H4 (cell line): Measurements from ENCODE around the gene RASL10A. TPM values are rescaled to one million over a fixed set of nuclear protein-coding genes. Genes with fewer than 3 reads are reported as not detected.

Experiments used
- DNase-seq: peaks from one replicate; pipeline ENCODE4 v3.0.0-alpha.2; 2015; ENCODE audit warnings: low spot score
- total RNA-seq: library from RNA; depleted of rRNA; stranded (reverse); fragments of >200 nt; shearing (Covaris generic); gene quantifications from 2 replicates; pipeline ENCODE4 v1.2.3, GENCODE V29; 2014

RASL10A gene
- total RNA-seq, 1 experiment from 2014 or later = not detected

DNA sequence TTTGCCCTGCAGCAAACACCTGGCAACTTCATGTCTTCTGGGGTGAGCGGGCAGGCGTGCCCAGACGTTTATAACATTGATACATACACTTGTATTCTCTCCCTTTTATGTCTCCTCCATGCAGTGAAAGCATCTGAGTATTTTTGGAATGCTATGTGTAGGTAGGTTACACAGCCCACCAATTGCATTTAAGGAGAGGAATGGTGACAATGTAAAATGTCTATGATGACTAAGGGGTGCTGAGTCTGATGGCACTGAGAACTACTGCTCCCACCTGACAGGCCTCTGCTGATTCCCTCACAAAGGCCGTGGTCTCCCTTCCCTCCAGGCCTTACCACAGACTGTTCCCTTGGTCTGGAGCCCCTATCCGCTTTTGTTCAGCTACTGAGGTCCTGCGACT, 22.9 kb upstream of the RASL10A start:
- no peak for DNase-seq

GRCh38 chr22:29337631-29338284, 22.3 kb upstream of the RASL10A start:
- DNase-seq = no peak

DNA sequence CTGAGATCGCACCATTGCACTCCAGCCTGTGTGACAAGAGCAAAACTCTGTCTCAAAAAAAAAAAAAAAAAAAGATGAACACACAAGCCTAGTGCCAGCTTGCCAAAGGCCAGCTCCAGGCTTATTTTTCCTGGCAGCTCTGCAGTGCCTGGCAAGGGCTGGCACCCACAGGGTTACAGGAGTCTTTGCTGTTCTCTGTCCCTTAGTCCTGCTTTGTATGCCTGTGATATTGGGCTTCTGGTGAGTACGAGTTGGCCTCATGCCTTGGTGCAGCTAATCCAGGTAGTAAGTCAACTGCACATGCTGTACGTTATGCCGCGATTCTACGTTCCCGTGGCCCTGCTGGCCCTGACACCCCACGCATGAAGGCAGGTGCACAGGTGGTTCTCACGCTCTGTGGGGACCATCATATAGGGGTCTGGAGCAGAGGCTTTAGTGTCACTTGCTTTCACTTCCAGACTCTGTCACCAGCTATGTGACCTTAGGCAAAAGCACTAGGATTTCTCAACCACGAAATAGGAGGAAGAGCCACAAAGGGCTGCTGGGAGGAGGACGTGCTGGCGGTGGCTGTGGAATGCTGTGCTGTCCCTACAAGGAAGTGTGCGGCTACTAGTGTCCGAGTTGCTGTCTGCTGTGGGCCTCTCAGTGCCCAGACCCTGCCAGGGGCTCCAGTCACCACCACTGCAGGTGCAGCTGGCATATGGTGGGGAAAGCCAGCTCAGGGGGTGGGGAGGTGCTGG, 21.4 kb upstream of the RASL10A start:
- DNase-seq = no peak

DNA sequence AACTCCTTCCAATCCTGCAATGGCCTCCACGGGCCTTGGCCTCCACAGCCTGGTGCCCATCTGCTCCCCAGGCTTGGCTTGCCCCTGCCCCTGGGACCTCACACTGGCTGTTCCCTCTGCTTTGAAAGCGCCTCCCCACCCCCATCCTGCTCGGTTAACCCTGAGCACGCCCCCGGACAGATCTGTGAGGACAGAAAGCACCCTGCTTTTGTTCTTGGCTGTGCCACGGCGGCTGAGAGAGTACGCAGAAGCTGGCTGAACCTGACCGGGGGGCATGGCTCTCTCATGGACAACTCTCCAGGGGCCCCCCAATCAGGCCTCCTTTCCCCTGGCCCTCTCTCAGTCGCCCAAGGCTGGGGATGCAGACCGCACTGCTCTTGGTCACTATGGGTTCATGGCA, 20.2 kb upstream of the RASL10A start:
- DNase-seq = no peak

DNA sequence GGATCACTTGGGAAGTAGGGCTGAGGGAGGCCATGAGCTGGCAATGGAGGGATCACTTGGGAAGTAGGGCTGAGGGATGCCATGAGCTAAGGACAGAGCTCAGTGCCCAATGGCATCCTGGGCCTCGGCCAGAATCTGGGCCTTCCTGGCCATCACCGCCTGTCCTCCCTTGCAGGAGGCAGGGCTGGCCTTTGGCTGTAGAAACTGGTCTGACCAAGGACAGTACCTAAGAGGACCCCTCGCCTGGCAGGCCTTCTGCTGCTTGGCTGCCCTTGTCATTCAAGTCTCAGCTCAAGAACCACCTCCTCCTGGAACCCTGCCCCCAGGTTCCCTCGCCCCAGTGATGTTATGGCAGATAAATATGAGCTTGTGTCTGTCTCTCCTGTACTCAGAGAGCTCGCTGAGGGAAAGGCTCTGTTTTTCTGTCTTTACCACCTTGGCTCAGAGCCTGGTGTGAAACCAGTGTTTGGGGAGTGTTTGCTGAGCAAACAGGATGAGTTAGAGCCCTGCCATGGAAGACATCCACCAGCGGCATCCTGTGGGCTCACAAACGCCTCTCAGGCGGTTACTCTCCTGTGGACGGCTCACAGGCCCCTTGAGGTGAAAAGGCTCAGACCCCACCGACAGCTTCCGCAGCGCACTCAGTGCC, 19.3 kb upstream of the RASL10A start:
- no peak for DNase-seq

GRCh38 chr22:29334148-29334547, 18.7 kb upstream of the RASL10A start:
- DNase-seq = no peak

GRCh38 chr22:29332886-29333496, 17.5 kb upstream of the RASL10A start:
- no peak for DNase-seq

DNA sequence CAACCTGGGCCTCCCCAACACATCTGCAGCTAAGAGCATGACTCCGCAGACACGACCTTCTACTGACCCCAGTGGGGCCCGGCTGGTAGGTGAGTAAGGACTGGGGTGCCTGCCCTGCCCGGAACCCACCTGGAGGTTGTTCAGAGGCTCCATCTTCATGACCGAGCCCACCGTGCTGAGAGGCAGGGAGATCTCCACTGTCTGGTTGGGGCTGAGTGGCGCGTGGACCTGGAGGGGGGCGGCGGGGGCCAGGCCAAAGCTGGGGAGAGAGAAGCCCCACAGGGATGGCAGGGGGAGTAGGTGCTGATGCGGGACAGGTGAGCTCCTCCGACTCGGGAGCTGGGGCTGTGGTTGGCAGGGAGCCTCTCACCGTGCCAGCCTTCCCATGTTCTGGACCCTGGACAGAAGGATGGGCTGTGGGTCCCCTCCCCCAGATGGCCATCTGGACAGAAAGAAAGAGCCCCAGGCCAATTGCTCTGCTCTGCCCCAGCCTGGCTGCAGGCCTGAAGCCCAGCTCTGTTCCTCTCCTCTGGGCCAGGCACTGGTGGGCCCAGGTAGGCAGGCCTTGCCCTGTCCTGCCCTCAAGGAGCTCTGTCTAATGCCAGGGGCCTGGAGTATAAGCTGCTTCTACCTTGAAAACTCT, 16.3 kb upstream of the RASL10A start:
- DNase-seq = no peak

- no peak for DNase-seq
Observed at GRCh38 chr22:29331213-29331612, 15.7 kb upstream of the RASL10A start.

DNA sequence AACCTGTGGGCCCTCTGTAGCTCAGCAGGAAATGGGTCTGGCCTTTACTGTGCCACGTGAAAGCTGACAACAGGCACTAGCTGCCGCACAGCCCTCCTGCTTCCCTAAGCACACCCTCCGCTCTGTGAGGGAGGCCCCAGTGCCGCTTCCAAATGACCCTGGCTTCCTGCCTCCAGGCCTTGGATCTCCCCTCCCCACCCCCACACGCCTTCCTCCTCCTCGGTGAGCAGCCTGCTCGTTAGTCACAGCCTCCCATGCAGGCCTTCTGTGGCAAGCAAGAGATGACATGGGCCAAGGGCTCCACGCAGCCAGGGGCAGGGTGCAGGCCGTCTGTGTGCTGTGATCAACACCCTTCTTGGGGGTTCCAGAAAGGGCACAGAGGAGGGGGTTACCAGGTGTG, 15.3 kb upstream of the RASL10A start:
- no peak for DNase-seq

- DNase-seq = no peak
Observed at GRCh38 chr22:29330291-29330690, 14.8 kb upstream of the RASL10A start.

DNA sequence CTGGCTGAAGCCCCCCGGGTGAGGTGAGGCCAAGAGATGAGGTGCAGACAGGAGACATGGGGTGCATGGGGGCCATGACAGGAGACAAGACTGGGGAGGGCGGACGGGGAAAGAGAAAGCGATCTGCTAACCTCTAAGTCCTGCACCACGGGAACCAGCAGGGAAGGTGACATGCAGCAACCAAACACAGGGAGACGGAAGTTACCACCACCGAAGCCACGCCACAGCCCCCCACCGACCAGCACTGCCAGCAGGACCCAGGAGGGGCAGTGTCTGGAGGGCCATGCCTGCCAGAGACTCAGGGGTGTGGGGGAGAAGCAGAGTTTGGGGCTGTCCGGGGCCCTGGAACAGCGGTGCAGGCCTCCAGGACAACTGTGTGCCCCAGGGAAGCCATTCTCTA, 14.1 kb upstream of the RASL10A start:
- no peak for DNase-seq

- DNase-seq = no peak
Observed at GRCh38 chr22:29328566-29329500, 13.3 kb upstream of the RASL10A start.

GRCh38 chr22:29328055-29328454, 12.6 kb upstream of the RASL10A start:
- no peak for DNase-seq

- no peak for DNase-seq
Observed at GRCh38 chr22:29327089-29327764, 11.7 kb upstream of the RASL10A start.

DNA sequence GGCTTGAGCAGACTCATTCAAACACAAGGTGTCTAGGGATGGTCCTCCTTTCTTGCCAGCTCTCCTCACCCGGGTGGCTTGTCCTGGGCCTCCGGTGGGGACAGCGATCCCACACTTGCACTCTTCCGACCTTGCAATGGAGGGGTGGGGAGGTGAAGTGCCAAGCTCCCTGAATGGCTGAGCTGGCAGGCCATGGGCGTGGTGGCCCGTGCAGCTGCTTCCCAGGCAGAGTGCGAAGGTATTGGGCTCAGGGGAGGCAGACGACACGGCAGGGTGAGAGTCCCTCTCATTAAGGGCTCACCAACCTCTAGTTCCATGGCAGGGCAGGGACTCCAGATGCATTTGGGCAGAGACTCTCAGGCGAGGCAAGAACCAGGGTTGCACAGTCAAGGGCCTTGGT, 11.0 kb upstream of the RASL10A start:
- no peak for DNase-seq

GRCh38 chr22:29325785-29326315, 10.4 kb upstream of the RASL10A start:
- no peak for DNase-seq

DNA sequence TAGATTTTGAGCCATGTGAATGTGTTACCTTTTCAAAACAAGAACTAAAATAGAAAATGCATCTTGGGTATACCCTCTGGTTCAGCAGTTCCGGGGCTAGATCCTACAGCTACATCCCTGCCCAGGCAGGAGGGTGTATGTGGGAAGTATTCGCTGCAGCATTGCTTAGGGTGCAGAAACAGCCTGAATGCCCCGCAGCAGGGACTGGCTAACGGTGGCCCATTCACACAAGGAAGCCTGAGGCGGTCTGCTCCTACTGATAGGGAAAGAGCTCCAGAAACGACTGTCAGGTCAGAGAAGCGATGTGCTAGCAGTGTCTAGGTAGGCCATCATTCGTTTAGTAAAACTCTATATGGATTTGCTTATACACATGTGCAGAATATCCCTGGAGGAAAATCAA, 9.9 kb upstream of the RASL10A start:
- no peak for DNase-seq

DNA sequence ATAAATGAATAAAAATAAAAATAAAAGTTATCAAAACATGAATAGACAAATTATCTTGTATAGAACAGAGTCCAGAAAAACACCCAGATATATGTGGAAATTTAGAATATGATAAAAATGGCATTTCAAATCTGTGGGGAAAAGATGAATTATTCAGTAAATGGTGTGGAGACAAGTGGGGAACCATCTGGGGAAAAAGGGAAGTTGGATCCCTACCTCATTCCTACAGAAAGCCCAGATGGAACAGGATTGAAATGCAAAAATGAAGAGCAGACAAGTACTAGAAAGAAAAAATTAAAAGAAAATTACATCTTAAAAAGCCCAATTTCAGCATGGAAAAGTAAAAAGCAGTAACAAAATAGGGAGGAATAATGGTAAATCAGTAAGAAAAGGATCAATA, 8.1 kb upstream of the RASL10A start:
- DNase-seq = no peak

- no peak for DNase-seq
Observed at GRCh38 chr22:29320546-29320945, 5.0 kb upstream of the RASL10A start.
